SK-N-SH (cell line): Measurements from ENCODE around the gene RPH3AL.

Experiments used
- CHD2 ChIP-seq: fragments of 150-350 bp; IDR thresholded peaks from 2 replicates; pipeline ENCODE4 v1.6.1; 2018; ENCODE audit warnings: low read length; ENCODE audit not compliant: partially characterized antibody
- CTCF ChIP-seq: fragments of 200-600 bp; sonication (generic); IDR thresholded peaks from 2 replicates; pipeline ENCODE4 v1.6.1; 2017; ENCODE audit warnings: antibody characterized with exemption, mild to moderate bottlenecking, moderate library complexity
- EP300 ChIP-seq, 2 experiments: IDR thresholded peaks; 2 replicates each; pipeline versions ENCODE4 v1.4.0 to v1.6.1; 2012; ENCODE audit warnings: borderline replicate concordance in 1 of 2, low read depth in 1 of 2, low read length in 1 of 2
- MEF2A ChIP-seq: IDR thresholded peaks from 2 replicates; pipeline ENCODE4 v1.4.0; 2012; ENCODE audit warnings: low read depth, borderline replicate concordance
- NRF1 ChIP-seq: IDR thresholded peaks from 2 replicates; pipeline ENCODE4 v1.6.1; 2012; ENCODE audit warnings: low read depth, mild to moderate bottlenecking, low read length
- PBX3 ChIP-seq: IDR thresholded peaks from 2 replicates; pipeline ENCODE4; 2012
- POLR2AphosphoS5 ChIP-seq: IDR thresholded peaks from 2 replicates; pipeline ENCODE4 v1.6.1; 2012; ENCODE audit warnings: low read depth, low read length
- RCOR1 ChIP-seq: fragments of 150-350 bp; IDR thresholded peaks from 2 replicates; pipeline ENCODE4 v1.6.1; 2017; ENCODE audit warnings: antibody characterized with exemption, low read length
- RXRA ChIP-seq: IDR thresholded peaks from 2 replicates; pipeline ENCODE4 v1.4.0; 2012; ENCODE audit warnings: low read depth, mild to moderate bottlenecking, borderline replicate concordance
- SMC3 ChIP-seq: IDR thresholded peaks from 2 replicates; pipeline ENCODE4 v1.6.1; 2012; ENCODE audit warnings: low read depth, low read length, improper control_type of control experiment
- TAF1 ChIP-seq: IDR thresholded peaks from 2 replicates; pipeline ENCODE4 v1.6.1; 2012; ENCODE audit warnings: low read depth, mild to moderate bottlenecking, low read length, moderate library complexity, borderline replicate concordance
- YY1 ChIP-seq: IDR thresholded peaks from 2 replicates; pipeline ENCODE4 v1.4.0; 2012; ENCODE audit warnings: low read depth, mild to moderate bottlenecking
- ZBTB33 ChIP-seq: IDR thresholded peaks from 2 replicates; pipeline ENCODE4 v1.4.0; 2012; ENCODE audit warnings: low read depth, borderline replicate concordance

GRCh38 chr17:219696-220095, 132.9 kb downstream of the RPH3AL start:
- TF ChIP-seq CTCF (no peak), MEF2A (no peak), ZBTB33 (no peak), PBX3 (no peak), CHD2 (no peak), EP300 (IDR thresholded peaks at IDR 0.05; ENCODE audit: borderline replicate concordance in 1 of 2, low read depth in 1 of 2, low read length in 1 of 2) (no peak), SMC3 (no peak), NRF1 (no peak), POLR2AphosphoS5 (no peak), RXRA (no peak), RCOR1 (no peak), TAF1 (no peak), YY1 (no peak)
